ENCODE measurements around the gene SLC1A4. TPM values are rescaled to one million over a fixed set of nuclear protein-coding genes. Genes with fewer than 3 reads are reported as not detected.
A peak's percentile ranks its signal among the peaks of the same experiment; 100 is the strongest.

The SLC1A4 gene
- total RNA-seq, 4 donors from 2014 or later, result 7.2 to 14.4 (median 12.2) TPM

DNA sequence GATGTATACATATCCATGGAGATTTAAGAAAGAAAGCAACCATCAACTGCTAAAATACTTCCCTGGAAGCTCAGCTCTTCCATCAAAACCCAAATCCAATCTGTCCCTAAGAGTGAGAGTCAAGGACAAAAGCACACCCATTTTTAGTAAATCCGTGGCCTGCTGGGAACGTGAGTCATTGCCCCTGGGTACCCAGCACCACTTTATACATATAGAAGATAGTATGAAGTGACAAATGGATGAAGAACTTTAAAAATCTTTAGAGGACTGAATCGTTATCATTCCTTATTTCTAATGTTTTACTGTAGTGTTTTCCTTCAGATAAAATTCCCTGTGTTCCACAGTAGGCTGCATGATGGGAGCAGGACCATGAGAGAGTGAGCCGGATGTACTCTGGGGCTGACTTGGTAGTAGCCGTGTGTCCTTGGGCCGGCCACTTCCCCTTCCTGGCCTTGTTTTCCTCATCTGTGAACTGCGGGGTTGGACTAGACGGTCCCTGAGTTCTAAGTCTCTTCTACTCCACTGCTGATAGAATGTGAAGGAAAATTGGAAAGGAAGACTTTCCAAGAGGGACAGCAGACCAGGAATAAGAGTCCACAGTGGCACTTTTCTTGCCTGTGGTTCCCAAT is 38.5 kb downstream of the SLC1A4 start:
- no peak for DNase-seq (ENCODE audit: low spot score in 2 of 2)
- Histone ChIP-seq H3K9me3 (no peaks in the 10 kb centered on the region), H3K4me3 (no peak overlapping the region), H3K27ac (no peak overlapping the region), H3K4me1 (peaks cover 0 to 40% (median 15%) of the 10 kb centered on the region in 4 donors), H3K27me3 (no peaks in the 10 kb centered on the region), H3K36me3 (peaks cover 0 to 14% (median 0%) of the 10 kb centered on the region in 3 donors)
- 74 to 90% methylated on average over 8 of the region's 8 CpGs for WGBS, 2 donors
- no peak for TF ChIP-seq POLR2A (IDR thresholded peaks at IDR 0.05)
- TF ChIP-seq EP300 (IDR thresholded peaks at IDR 0.05), result no peak
- TF ChIP-seq, protein P1, sequence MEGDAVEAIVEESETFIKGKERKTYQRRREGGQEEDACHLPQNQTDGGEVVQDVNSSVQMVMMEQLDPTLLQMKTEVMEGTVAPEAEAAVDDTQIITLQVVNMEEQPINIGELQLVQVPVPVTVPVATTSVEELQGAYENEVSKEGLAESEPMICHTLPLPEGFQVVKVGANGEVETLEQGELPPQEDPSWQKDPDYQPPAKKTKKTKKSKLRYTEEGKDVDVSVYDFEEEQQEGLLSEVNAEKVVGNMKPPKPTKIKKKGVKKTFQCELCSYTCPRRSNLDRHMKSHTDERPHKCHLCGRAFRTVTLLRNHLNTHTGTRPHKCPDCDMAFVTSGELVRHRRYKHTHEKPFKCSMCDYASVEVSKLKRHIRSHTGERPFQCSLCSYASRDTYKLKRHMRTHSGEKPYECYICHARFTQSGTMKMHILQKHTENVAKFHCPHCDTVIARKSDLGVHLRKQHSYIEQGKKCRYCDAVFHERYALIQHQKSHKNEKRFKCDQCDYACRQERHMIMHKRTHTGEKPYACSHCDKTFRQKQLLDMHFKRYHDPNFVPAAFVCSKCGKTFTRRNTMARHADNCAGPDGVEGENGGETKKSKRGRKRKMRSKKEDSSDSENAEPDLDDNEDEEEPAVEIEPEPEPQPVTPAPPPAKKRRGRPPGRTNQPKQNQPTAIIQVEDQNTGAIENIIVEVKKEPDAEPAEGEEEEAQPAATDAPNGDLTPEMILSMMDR (IDR thresholded peaks at IDR 0.05), result no peak

DNA sequence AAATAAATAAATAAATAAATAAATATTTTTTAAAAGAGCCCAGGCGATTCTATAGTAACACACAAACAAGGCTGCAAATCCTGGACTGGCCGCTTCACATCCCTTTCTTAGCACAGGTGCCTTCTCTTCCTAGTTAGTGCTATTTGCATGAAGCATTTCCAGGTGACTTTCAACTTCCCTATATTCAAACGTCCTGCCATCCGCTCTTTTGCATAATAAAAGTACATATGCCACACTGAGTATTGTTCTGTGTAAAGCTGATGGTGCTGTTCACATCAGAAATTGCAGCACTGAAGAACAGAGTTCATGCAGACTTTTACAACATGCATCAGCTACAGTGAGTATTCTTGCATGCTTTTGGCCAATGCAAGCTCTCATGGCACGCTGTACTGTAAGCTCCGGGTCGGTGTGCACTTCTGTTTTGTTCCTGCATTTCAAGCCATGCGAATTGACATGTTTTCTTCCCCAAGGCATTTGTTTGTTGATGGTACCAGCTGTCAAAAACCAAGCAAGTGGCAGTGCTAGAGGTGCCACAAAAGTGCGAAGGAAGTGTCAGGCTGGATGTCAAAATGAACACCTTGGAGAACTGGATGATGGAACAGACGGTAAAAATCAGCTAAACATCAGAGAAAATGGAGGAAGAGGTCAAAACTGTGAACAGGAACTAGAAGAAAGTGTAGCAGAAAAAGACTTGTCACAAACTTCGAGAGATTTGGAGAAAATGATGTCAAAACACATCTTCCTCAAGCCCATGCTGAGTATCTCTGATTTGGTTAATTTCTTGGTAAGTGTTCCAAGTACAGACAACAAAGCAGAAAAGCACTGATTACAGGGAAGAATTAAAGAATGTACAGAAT is 41.5 kb downstream of the SLC1A4 start:
- peaks cover 0 to 37% (median 15%) of the 10 kb centered on the region in 4 donors for H3K4me1 ChIP-seq
- no peaks in the 10 kb centered on the region for H3K36me3 ChIP-seq
- H3K27me3 ChIP-seq, result no peaks in the 10 kb centered on the region
- TF ChIP-seq EP300 (IDR thresholded peaks at IDR 0.05) (no peak), POLR2A (IDR thresholded peaks at IDR 0.05) (no peak)
- TF ChIP-seq, protein P1 (IDR thresholded peaks at IDR 0.05), result no peak
- H3K9me3 ChIP-seq, result no peaks in the 10 kb centered on the region
- no peak overlapping the region for H3K4me3 ChIP-seq
- H3K27ac ChIP-seq, result peak overlapping the region in 1 of 4 donors; percentile 17
- WGBS, 2 donors, result 83 to 84% methylated on average over 11 of the region's 11 CpGs
- no peak for DNase-seq (ENCODE audit: low spot score in 2 of 2)

DNA sequence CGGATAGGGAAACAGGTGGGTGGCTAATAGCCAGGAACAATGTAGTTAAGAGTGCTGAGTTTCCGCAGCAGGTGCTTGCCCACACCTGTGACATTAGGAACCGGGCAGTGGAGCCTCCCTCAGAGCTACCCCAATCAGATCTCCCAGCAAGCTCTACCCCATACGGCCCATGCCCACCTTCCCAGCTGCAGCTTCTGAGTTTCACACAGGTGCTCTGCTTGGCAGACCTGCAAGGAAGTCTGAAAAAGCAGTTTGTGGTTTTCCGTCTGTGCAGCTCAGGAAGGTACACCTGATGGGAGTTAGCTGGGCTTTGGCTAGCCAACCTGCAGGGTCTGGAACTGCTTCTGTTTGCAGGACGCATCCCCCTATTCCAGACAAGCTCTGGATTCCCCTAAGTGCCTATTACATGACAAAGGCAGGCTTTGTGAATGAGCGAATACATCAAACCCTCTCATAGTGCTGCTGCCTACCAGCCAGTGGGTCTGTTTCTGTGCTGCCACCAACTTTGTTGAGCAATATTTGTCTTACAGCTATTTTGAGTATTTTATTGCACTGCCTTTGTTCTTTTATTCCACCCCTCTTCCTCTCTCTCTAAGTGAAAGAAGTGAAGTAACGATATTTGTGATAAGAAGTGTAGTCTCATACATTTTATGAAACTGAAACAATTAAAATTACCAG is 42.3 kb downstream of the SLC1A4 start:
- peak overlapping the region in 1 of 4 donors; percentile 55 for H3K27ac ChIP-seq
- no peaks in the 10 kb centered on the region for H3K27me3 ChIP-seq
- H3K4me1 ChIP-seq, result peaks cover 0 to 29% (median 15%) of the 10 kb centered on the region in 4 donors
- H3K4me3 ChIP-seq, result peak overlapping the region in 2 of 4 donors; percentile 4 to 12
- 40 to 52% methylated on average over 8 of the region's 8 CpGs for WGBS, 2 donors
- no peaks in the 10 kb centered on the region for H3K9me3 ChIP-seq
- TF ChIP-seq EP300 (IDR thresholded peaks at IDR 0.05) (no peak), POLR2A (IDR thresholded peaks at IDR 0.05) (no peak)
- TF ChIP-seq, protein P1 (IDR thresholded peaks at IDR 0.05), result no peak
- H3K36me3 ChIP-seq, result no peaks in the 10 kb centered on the region
- DNase-seq (ENCODE audit: low spot score in 2 of 2), result no peak

DNA sequence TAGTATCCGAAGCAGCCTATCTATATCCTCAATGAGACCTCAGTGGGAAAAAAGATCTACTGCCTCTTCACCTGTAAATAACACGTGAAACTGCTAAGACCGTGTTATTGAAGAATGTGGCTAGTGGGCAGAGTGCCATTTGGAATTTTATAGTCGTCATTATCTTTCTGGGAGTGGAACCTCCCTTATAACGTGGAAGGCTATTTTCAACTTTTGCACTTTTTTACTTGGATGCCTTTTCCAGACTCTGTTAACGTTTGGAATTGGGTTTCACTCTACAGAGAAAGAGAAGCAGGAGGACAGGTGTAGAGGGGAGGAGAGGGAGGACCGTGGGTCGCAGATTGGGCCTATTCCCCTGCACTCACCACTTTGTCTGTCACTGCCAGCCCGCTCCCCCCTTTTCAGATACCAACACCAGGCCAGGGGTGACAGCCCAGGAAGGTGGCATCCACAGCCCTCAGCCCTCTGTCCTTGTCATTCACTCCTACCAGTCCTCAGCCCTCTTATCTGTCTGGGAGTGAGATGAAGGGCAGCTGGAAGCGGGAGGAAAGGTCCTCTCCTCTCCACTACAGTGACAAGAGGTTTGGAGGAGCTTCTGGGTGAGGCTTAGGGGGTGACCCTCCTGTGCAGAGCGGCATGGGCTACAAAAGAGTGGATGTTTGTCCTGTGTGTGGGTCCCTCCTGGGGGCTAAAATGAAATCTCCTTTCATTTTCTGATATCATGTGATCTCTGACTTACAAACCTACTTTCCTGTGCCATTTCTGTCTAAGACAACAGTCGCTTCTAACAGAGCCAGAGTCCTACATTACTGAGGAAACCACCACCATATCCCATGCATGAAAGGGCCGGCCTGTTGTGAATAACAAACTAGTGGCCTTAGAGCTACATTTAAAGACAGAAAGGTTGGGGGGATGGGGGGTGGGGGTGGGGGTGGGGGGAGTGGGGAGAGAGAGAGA is 43.1 kb downstream of the SLC1A4 start:
- Histone ChIP-seq H3K27ac (peak overlapping the region in 1 of 4 donors; percentile 55), H3K4me1 (peaks cover 0 to 23% (median 15%) of the 10 kb centered on the region in 4 donors), H3K27me3 (no peaks in the 10 kb centered on the region), H3K4me3 (peak overlapping the region in 2 of 4 donors; percentile 4 to 12), H3K9me3 (no peaks in the 10 kb centered on the region), H3K36me3 (no peaks in the 10 kb centered on the region)
- TF ChIP-seq, protein P1 (IDR thresholded peaks at IDR 0.05), result no peak
- no peak for TF ChIP-seq POLR2A (IDR thresholded peaks at IDR 0.05)
- no peak for TF ChIP-seq EP300 (IDR thresholded peaks at IDR 0.05)
- no peak for DNase-seq (ENCODE audit: low spot score in 2 of 2)
- WGBS, 2 donors, result 51 to 54% methylated on average over 13 of the region's 13 CpGs

All from tibial nerve (tissue), 4 donors.